Panc1 (cell line): Measurements from ENCODE around the gene CBFB.

Source experiments
- CTCF ChIP-seq: fragments of 450-650 bp; IDR thresholded peaks from 2 replicates; pipeline ENCODE4 v1.5.1; 2017; ENCODE audit warnings: mild to moderate bottlenecking
- POLR2AphosphoS5 ChIP-seq: IDR thresholded peaks from 2 replicates; pipeline ENCODE4 v1.6.1; 2012; ENCODE audit warnings: mild to moderate bottlenecking, low read depth, low read length, moderate library complexity
- REST ChIP-seq, 2 experiments: IDR thresholded peaks; 2 replicates each; pipeline ENCODE4 v1.6.1; 2011 to 2012; ENCODE audit warnings: low read depth in 2 of 2, control low read depth in 1 of 2, low read length in 1 of 2, mild to moderate bottlenecking in 1 of 2, moderate library complexity in 1 of 2; ENCODE audit not compliant: insufficient read depth in 1 of 2
- SIN3A ChIP-seq: IDR thresholded peaks from 2 replicates; pipeline ENCODE4 v1.6.1; 2012; ENCODE audit warnings: low read depth, mild to moderate bottlenecking, low read length, moderate library complexity, borderline replicate concordance; ENCODE audit not compliant: insufficient read depth
- TCF7L2 ChIP-seq: IDR thresholded peaks from 2 replicates; pipeline ENCODE4 v1.6.1; 2011; ENCODE audit warnings: mild to moderate bottlenecking, low read depth, low read length, inconsistent platforms

GRCh38 chr16:67144943-67145342 lies 116.0 kb downstream of the CBFB start:
- TF ChIP-seq SIN3A (no peak), CTCF (no peak), POLR2AphosphoS5 (no peak), REST (IDR thresholded peaks at IDR 0.05; ENCODE audit: insufficient read depth in 1 of 2, low read depth in 2 of 2, low read length in 1 of 2) (no peak), TCF7L2 (no peak)
